Muscle layer of colon (tissue), 2 donors: Measurements from ENCODE around the gene CBR3.

Source experiments
- H3K27ac ChIP-seq: one replicate; pipeline ENCODE4 v1.7.0; 2013; ENCODE audit warnings: low read depth, mild to moderate bottlenecking, low read length, moderate library complexity
- H3K27me3 ChIP-seq, 2 donors: one replicate each; pipeline ENCODE4 v1.7.0; 2013; ENCODE audit warnings: low read length in 2 of 2, mild to moderate bottlenecking in 2 of 2; ENCODE audit not compliant: insufficient read depth in 2 of 2, control insufficient read depth in 1 of 2
- H3K36me3 ChIP-seq: one replicate; pipeline ENCODE4 v1.7.0; 2013; ENCODE audit warnings: mild to moderate bottlenecking, low read length; ENCODE audit not compliant: insufficient read depth
- H3K4me1 ChIP-seq: one replicate; pipeline ENCODE4 v1.7.0; 2013; ENCODE audit warnings: mild to moderate bottlenecking, low read length; ENCODE audit not compliant: insufficient read depth
- H3K4me3 ChIP-seq, 2 donors: one replicate each; pipeline ENCODE4 v1.7.0; 2013; ENCODE audit warnings: low read length in 2 of 2, low read depth in 1 of 2, mild to moderate bottlenecking in 1 of 2, moderate library complexity in 1 of 2
- H3K9ac ChIP-seq: one replicate; pipeline ENCODE4 v1.7.0; 2013; ENCODE audit warnings: low read length
- H3K9me3 ChIP-seq: one replicate; pipeline ENCODE4 v1.7.0; 2013; ENCODE audit warnings: mild to moderate bottlenecking, low read length
- donor health status: abdominal sarcoma.
- donor health status: Adenocarcinoma of cecum.

The CBR3 gene

DNA sequence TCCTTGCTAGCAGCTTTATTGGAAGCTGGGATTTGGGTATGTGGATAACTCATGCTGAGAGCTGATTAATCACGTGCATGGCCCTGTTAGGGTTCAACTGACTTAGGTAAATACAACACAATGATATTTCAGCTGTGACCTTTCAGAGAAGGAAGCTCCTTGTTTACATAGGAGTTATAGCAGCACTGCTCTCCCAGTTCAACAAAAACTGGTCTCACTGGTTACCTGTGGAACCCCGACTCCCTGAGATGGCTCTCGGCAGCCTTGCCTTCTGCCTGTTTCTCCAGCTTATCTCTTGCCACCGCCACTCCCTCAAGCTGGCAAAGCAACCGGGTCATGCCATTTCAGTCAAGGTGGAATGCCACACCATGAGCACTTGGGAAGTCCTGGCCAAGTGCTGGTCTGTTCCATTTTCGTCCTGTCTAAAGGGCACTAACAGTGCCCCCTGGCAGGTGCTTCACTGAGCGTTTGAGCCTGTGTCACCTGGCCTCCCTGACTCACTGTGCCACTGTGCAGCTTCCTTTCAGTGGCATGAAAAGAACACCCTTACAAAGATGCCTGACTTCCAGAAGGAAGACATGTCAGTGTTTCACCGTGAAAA, 53.3 kb downstream of the CBR3 start:
- no peaks in the 10 kb centered on the region for H3K9me3 ChIP-seq
- no peaks in the 10 kb centered on the region for H3K27me3 ChIP-seq
- no peak overlapping the region for H3K9ac ChIP-seq
- H3K36me3 ChIP-seq, result no peaks in the 10 kb centered on the region
- no peak overlapping the region for H3K4me3 ChIP-seq
- no peak overlapping the region for H3K27ac ChIP-seq
- H3K4me1 ChIP-seq, result peaks cover 8% of the 10 kb centered on the region

DNA sequence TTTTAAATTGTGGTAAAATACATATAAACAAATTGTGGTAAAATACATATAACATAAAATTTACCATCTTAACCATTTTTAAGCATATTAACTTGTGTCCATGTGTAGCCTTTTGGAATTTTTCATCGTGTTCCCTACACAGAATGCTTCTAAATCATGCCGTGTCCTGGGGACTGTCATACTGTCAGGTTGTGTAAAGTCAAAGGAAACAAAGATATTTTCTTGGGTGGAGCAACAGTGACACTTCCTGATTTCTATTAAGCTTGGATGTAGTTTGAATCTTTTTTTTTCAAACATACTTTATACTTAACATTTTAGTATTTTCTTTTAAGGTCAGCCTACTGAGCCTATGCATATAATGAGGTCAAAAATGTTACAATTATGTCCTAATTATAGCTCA, 54.1 kb downstream of the CBR3 start:
- Histone ChIP-seq H3K9ac (no peak overlapping the region), H3K4me1 (peaks cover 8% of the 10 kb centered on the region), H3K36me3 (no peaks in the 10 kb centered on the region), H3K4me3 (no peak overlapping the region), H3K27ac (no peak overlapping the region), H3K27me3 (no peaks in the 10 kb centered on the region), H3K9me3 (no peaks in the 10 kb centered on the region)

DNA sequence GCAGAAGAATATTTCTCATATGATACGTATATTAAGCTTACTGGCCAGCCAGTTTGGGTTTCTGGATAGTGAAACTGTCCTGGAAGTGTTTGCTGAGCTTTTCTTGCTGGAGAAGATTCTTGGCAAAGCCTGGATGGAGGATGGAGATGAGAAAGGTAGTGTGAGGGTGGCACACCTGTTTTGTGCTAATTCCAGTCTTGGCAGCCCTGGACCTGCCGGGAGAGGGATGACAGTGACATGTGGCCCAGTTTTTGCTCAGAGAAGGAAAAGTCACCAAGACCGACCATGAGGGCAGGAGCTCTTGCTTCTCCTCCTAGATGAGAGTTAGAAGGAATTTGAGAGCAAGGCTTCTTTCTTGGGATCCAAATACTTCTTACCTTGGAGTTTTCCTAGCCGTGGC, 55.9 kb downstream of the CBR3 start:
- no peak overlapping the region for H3K9ac ChIP-seq
- H3K4me1 ChIP-seq, result peaks cover 8% of the 10 kb centered on the region
- no peaks in the 10 kb centered on the region for H3K27me3 ChIP-seq
- H3K4me3 ChIP-seq, result no peak overlapping the region
- no peak overlapping the region for H3K27ac ChIP-seq
- H3K9me3 ChIP-seq, result no peaks in the 10 kb centered on the region
- H3K36me3 ChIP-seq, result no peaks in the 10 kb centered on the region

DNA sequence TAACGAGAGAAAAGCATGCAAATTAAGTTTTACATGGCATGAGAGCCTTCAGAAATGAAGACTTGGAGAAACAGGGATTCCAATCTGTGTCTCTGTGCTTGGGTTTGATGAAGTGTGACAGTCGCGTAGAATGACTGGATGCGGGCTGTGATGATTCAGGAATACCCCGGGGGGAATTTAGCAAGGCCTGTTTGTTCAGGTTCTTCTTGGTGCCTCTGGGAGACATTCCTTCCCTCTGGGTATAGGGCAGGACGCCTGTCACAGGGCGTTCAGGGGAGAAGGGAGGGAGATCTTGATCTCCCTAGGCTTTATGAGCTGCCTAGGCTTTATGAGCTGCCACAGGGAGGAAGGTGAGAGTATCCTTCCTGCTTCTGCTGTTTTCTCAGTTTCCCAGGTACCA, 58.3 kb downstream of the CBR3 start:
- Histone ChIP-seq H3K9ac (no peak overlapping the region), H3K36me3 (no peaks in the 10 kb centered on the region), H3K27me3 (no peaks in the 10 kb centered on the region), H3K27ac (no peak overlapping the region), H3K4me1 (peaks cover 5% of the 10 kb centered on the region), H3K4me3 (no peak overlapping the region), H3K9me3 (no peaks in the 10 kb centered on the region)

DNA sequence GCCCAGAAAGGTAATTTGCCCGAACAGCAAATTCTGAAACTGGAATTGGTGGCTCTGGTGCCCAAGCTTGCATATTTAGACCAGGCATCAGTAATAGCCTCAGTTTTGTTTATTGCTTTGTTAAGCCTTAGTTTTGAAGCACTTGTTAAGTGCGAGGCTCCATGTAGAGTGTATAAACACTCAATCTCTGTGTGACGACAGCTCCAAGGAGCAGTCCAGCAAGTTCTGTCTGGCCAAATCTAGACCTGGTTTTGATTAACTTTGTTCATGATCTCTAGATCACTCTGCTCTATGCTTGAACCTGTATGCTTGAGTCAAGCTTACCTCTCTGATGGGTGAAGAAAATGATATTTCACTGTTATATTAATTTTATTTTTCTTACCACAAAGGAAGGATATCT, 59.1 kb downstream of the CBR3 start:
- H3K36me3 ChIP-seq, result no peaks in the 10 kb centered on the region
- no peak overlapping the region for H3K27ac ChIP-seq
- H3K27me3 ChIP-seq, result no peaks in the 10 kb centered on the region
- no peaks in the 10 kb centered on the region for H3K9me3 ChIP-seq
- no peak overlapping the region for H3K9ac ChIP-seq
- no peak overlapping the region for H3K4me3 ChIP-seq
- no peaks in the 10 kb centered on the region for H3K4me1 ChIP-seq

DNA sequence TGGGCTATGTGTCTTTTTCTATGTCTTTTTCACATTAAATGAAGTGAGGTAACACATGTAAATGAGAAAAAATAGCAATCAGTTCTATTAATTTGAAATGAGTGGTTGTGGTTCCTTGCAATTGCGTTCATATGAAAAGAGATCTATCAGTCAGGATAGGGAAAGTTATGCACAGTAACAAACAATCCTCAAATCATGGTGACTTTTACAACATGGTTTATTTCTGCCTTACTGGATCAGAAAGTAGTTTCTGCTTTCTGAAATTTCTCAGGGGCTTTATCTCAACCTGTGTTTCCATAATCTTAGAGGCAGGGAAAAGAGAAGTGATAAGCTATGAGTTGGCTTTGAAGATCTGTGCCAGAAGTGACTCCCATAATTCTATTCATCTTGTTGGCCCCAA, 60.7 kb downstream of the CBR3 start:
- Histone ChIP-seq H3K4me3 (no peak overlapping the region), H3K9me3 (no peaks in the 10 kb centered on the region), H3K36me3 (no peaks in the 10 kb centered on the region), H3K4me1 (no peaks in the 10 kb centered on the region), H3K27me3 (no peaks in the 10 kb centered on the region), H3K27ac (no peak overlapping the region), H3K9ac (no peak overlapping the region)
